Gastroesophageal sphincter (tissue), 4 donors: Measurements from ENCODE around the gene WDR18. TPM values are rescaled to one million over a fixed set of nuclear protein-coding genes. Genes with fewer than 3 reads are reported as not detected.

ENCODE experiments used
- ATAC-seq: fragments of 150-250 bp; one replicate; pipeline ENCODE4 v1.9.1; 2016; ENCODE audit warnings: mild to moderate bottlenecking, moderate library complexity
- H3K27ac ChIP-seq, 4 donors: fragments of 200-600 bp; sonication (generic) in 3 of 4; 1 replicate in 3 of 4; 2 replicates in 1 of 4; pipeline ENCODE4 v1.5.1; 2016 to 2019
- H3K27me3 ChIP-seq: fragments of 200-600 bp; sonication (generic); one replicate; pipeline ENCODE4 v1.5.1; 2019
- H3K36me3 ChIP-seq, 2 donors: fragments of 200-600 bp; sonication (generic); one replicate each; pipeline ENCODE4 v1.5.1; 2019; ENCODE audit warnings: control low read depth in 1 of 2
- H3K4me1 ChIP-seq, 3 donors: fragments of 200-600 bp; sonication (generic); 1 replicate in 2 of 3; 2 replicates in 1 of 3; pipeline ENCODE4 v1.5.1; 2016 to 2019; ENCODE audit warnings: control low read depth in 2 of 3
- H3K4me3 ChIP-seq, 2 donors: fragments of 200-600 bp; sonication (generic); one replicate each; pipeline ENCODE4 v1.5.1; 2019; ENCODE audit warnings: mild to moderate bottlenecking in 1 of 2, moderate library complexity in 1 of 2
- H3K9me3 ChIP-seq, 3 donors: fragments of 200-600 bp; sonication (generic); one replicate each; pipeline ENCODE4 v1.5.1; 2017 to 2019; ENCODE audit warnings: control low read depth in 2 of 3
- CTCF ChIP-seq, 4 experiments: fragments of 200-600 bp in 2 of 4; fragments of 450-650 bp in 2 of 4; sonication (generic) in 1 of 4; IDR thresholded peaks; one replicate each; pipeline ENCODE4 v1.5.1; 2017 to 2019; ENCODE audit warnings: antibody characterized with exemption in 4 of 4, mild to moderate bottlenecking in 2 of 4, moderate library complexity in 2 of 4
- EP300 ChIP-seq: sonication (generic); formaldehyde crosslinking; IDR thresholded peaks from one replicate; pipeline ENCODE4 v1.6.1; 2017; ENCODE audit warnings: antibody characterized with exemption, mild to moderate bottlenecking
- POLR2A ChIP-seq, 2 donors: fragments of 450-650 bp; IDR thresholded peaks; one replicate each; pipeline ENCODE4 v1.6.1; 2017; ENCODE audit warnings: antibody characterized with exemption in 2 of 2, mild to moderate bottlenecking in 2 of 2, moderate library complexity in 1 of 2
- POLR2AphosphoS5 ChIP-seq: sonication (generic); formaldehyde crosslinking; IDR thresholded peaks from one replicate; pipeline ENCODE4 v1.6.1; 2017; ENCODE audit warnings: antibody characterized with exemption
- WGBS, 2 donors: methylation state at CpG; one replicate each; pipeline ENCODE4 v1.1.5; 2018; ENCODE audit warnings: low coverage in 1 of 2; 5-methylcytosine and 5-hydroxymethylcytosine counted together
- total RNA-seq, 4 donors: library from RNA; depleted of rRNA; stranded (reverse); fragments of >200 nt; gene quantifications; one replicate each; pipeline ENCODE4 v1.1.0, GENCODE V29; 2016

The WDR18 gene
- total RNA-seq, 4 donors from 2014 or later: 7.2 to 43.9 (median 20.1) TPM

GRCh38 chr19:976476-976875 is 7.7 kb upstream of the WDR18 start:
- Histone ChIP-seq H3K27me3 (peaks cover 12% of the 10 kb centered on the region), H3K27ac (no peak overlapping the region), H3K4me1 (peaks cover 0 to 7% (median 0%) of the 10 kb centered on the region in 3 donors), H3K4me3 (no peak overlapping the region), H3K36me3 (peaks cover 0 to 10% of the 10 kb centered on the region in 2 donors), H3K9me3 (peaks cover 0 to 1% (median 0%) of the 10 kb centered on the region in 3 donors)
- no peak for ATAC-seq
- 90% methylated on average over 4 of the region's 10 CpGs; no CpG with 5 or more reads in 1 of the 2 donors for WGBS, 2 donors
- no peak for TF ChIP-seq POLR2A (IDR thresholded peaks at IDR 0.05)
- TF ChIP-seq EP300: no peak
- TF ChIP-seq CTCF (IDR thresholded peaks at IDR 0.05): no peak
- TF ChIP-seq POLR2AphosphoS5: no peak

- Histone ChIP-seq H3K27ac (no peak overlapping the region), H3K27me3 (peaks cover 12% of the 10 kb centered on the region), H3K36me3 (peaks cover 0 to 4% of the 10 kb centered on the region in 2 donors), H3K4me1 (peaks cover 0 to 7% (median 0%) of the 10 kb centered on the region in 3 donors), H3K4me3 (no peak overlapping the region), H3K9me3 (no peaks in the 10 kb centered on the region)
- no peak for TF ChIP-seq CTCF (IDR thresholded peaks at IDR 0.05)
- no peak for TF ChIP-seq POLR2AphosphoS5
- TF ChIP-seq EP300: no peak
- no peak for TF ChIP-seq POLR2A (IDR thresholded peaks at IDR 0.05)
- no peak for ATAC-seq
- WGBS, 2 donors: no CpG with 5 or more reads among the region's 24 CpGs
Observed at GRCh38 chr19:977058-977464, 7.1 kb upstream of the WDR18 start.

GRCh38 chr19:979318-979741 is 4.8 kb upstream of the WDR18 start:
- peaks cover 12% of the 10 kb centered on the region for H3K27me3 ChIP-seq
- no peak overlapping the region for H3K4me3 ChIP-seq
- no peak for ATAC-seq
- TF ChIP-seq POLR2A (IDR thresholded peaks at IDR 0.05): no peak
- no peak for TF ChIP-seq EP300
- no peak for TF ChIP-seq CTCF (IDR thresholded peaks at IDR 0.05)
- no peak for TF ChIP-seq POLR2AphosphoS5
- no peak overlapping the region for H3K27ac ChIP-seq
- no peaks in the 10 kb centered on the region for H3K36me3 ChIP-seq
- no CpG with 5 or more reads among the region's 19 CpGs for WGBS, 2 donors
- H3K9me3 ChIP-seq: no peaks in the 10 kb centered on the region
- H3K4me1 ChIP-seq: peaks cover 0 to 27% (median 11%) of the 10 kb centered on the region in 3 donors

GRCh38 chr19:980133-980998 is 3.8 kb upstream of the WDR18 start:
- no peaks in the 10 kb centered on the region for H3K36me3 ChIP-seq
- WGBS, 2 donors: 80% methylated on average over 2 of the region's 32 CpGs; no CpG with 5 or more reads in 1 of the 2 donors
- peaks cover 12% of the 10 kb centered on the region for H3K27me3 ChIP-seq
- H3K4me1 ChIP-seq: peaks cover 0 to 36% (median 18%) of the 10 kb centered on the region in 3 donors
- no peak overlapping the region for H3K27ac ChIP-seq
- no peak overlapping the region for H3K4me3 ChIP-seq
- TF ChIP-seq POLR2AphosphoS5: no peak
- TF ChIP-seq EP300: no peak
- no peak for TF ChIP-seq CTCF (IDR thresholded peaks at IDR 0.05)
- TF ChIP-seq POLR2A (IDR thresholded peaks at IDR 0.05): no peak
- ATAC-seq: no peak
- no peaks in the 10 kb centered on the region for H3K9me3 ChIP-seq
